Parathyroid adenoma (tissue), 2 donors: ENCODE data around the gene LRP1B.

Experiments
- H2AFZ ChIP-seq: fragments of 300-600 bp; sonication (generic); one replicate; pipeline ENCODE4 v1.7.0; 2017; ENCODE audit warnings: antibody characterized with exemption, mild to moderate bottlenecking
- H3K27ac ChIP-seq: fragments of 300-600 bp; sonication (generic); one replicate; pipeline ENCODE4 v1.7.0; 2017
- H3K27me3 ChIP-seq: fragments of 300-600 bp; sonication (generic); one replicate; pipeline ENCODE4 v1.7.0; 2017; ENCODE audit warnings: low read length; ENCODE audit not compliant: control insufficient read depth, insufficient read depth
- H3K36me3 ChIP-seq: fragments of 300-600 bp; sonication (generic); one replicate; pipeline ENCODE4 v1.7.0; 2017; ENCODE audit warnings: low read length; ENCODE audit not compliant: control insufficient read depth, insufficient read depth
- H3K4me1 ChIP-seq: fragments of 300-600 bp; sonication (generic); one replicate; pipeline ENCODE4 v1.7.0; 2017; ENCODE audit warnings: control low read depth
- H3K4me2 ChIP-seq: fragments of 300-600 bp; sonication (generic); one replicate; pipeline ENCODE4 v1.7.0; 2017; ENCODE audit warnings: low read length
- H3K4me3 ChIP-seq: fragments of 300-600 bp; sonication (generic); one replicate; pipeline ENCODE4 v1.7.0; 2017; ENCODE audit warnings: low read depth, low read length
- H3K79me2 ChIP-seq: fragments of 300-600 bp; sonication (generic); one replicate; pipeline ENCODE4 v1.7.0; 2017; ENCODE audit warnings: control low read depth
- H3K9ac ChIP-seq: fragments of 300-600 bp; sonication (generic); one replicate; pipeline ENCODE4 v1.7.0; 2017; ENCODE audit warnings: mild to moderate bottlenecking
- H3K9me3 ChIP-seq: fragments of 300-600 bp; sonication (generic); one replicate; pipeline ENCODE4 v1.7.0; 2017; ENCODE audit warnings: low read length; ENCODE audit not compliant: control insufficient read depth
- TF ChIP-seq, protein P1 (sequence below): fragments of 300-600 bp; sonication (generic); IDR thresholded peaks from one replicate; pipeline ENCODE4 v1.7.0; 2017; ENCODE audit warnings: antibody characterized with exemption, mild to moderate bottlenecking
- donor health status: primary hyperparathyroidism.

The LRP1B gene

DNA sequence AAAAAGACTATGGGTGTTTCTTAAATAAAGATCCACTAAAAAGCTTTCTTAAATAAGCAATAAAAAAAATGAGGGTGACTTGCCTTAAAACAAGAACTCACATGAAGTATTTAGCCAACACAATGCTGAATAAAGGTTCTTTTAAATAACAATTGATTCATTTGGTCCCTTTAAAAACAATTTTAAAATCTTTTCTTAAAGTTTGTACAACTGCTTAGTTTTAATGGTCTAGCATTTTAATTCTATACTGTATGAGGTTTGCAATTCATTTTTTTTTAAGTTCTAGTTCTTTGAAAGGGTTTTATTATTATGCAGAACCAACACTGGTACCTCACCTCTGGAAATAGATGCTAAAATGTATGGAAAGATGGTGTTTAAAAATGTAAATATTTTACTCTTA is 1017.5 kb downstream of the LRP1B start:
- TF ChIP-seq, protein P1, sequence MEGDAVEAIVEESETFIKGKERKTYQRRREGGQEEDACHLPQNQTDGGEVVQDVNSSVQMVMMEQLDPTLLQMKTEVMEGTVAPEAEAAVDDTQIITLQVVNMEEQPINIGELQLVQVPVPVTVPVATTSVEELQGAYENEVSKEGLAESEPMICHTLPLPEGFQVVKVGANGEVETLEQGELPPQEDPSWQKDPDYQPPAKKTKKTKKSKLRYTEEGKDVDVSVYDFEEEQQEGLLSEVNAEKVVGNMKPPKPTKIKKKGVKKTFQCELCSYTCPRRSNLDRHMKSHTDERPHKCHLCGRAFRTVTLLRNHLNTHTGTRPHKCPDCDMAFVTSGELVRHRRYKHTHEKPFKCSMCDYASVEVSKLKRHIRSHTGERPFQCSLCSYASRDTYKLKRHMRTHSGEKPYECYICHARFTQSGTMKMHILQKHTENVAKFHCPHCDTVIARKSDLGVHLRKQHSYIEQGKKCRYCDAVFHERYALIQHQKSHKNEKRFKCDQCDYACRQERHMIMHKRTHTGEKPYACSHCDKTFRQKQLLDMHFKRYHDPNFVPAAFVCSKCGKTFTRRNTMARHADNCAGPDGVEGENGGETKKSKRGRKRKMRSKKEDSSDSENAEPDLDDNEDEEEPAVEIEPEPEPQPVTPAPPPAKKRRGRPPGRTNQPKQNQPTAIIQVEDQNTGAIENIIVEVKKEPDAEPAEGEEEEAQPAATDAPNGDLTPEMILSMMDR: no peak
- Histone ChIP-seq H3K4me2 (no peak overlapping the region), H2AFZ (no peak overlapping the region), H3K27me3 (no peaks in the 10 kb centered on the region), H3K9ac (no peak overlapping the region), H3K4me3 (no peak overlapping the region), H3K27ac (no peak overlapping the region), H3K36me3 (no peaks in the 10 kb centered on the region), H3K79me2 (no peaks in the 10 kb centered on the region), H3K9me3 (no peaks in the 10 kb centered on the region), H3K4me1 (no peaks in the 10 kb centered on the region)

GRCh38 chr2:141109633-141110032 is 1021.2 kb downstream of the LRP1B start:
- H3K27me3 ChIP-seq: no peaks in the 10 kb centered on the region
- no peaks in the 10 kb centered on the region for H3K9me3 ChIP-seq
- no peak overlapping the region for H3K4me3 ChIP-seq
- no peak overlapping the region for H3K4me2 ChIP-seq
- H3K9ac ChIP-seq: no peak overlapping the region
- H3K4me1 ChIP-seq: no peaks in the 10 kb centered on the region
- H3K79me2 ChIP-seq: no peaks in the 10 kb centered on the region
- no peaks in the 10 kb centered on the region for H3K36me3 ChIP-seq
- H3K27ac ChIP-seq: no peak overlapping the region
- no peak overlapping the region for H2AFZ ChIP-seq
- TF ChIP-seq, protein P1: no peak

GRCh38 chr2:141105763-141106162 is 1025.1 kb downstream of the LRP1B start:
- H3K9ac ChIP-seq: no peak overlapping the region
- H3K27me3 ChIP-seq: no peaks in the 10 kb centered on the region
- no peak overlapping the region for H2AFZ ChIP-seq
- H3K79me2 ChIP-seq: no peaks in the 10 kb centered on the region
- TF ChIP-seq, protein P1: no peak
- H3K27ac ChIP-seq: no peak overlapping the region
- no peak overlapping the region for H3K4me3 ChIP-seq
- no peaks in the 10 kb centered on the region for H3K4me1 ChIP-seq
- no peak overlapping the region for H3K4me2 ChIP-seq
- no peaks in the 10 kb centered on the region for H3K36me3 ChIP-seq
- H3K9me3 ChIP-seq: no peaks in the 10 kb centered on the region

GRCh38 chr2:141103216-141103615 is 1027.6 kb downstream of the LRP1B start:
- no peak overlapping the region for H3K9ac ChIP-seq
- no peak overlapping the region for H2AFZ ChIP-seq
- H3K27ac ChIP-seq: no peak overlapping the region
- no peak overlapping the region for H3K4me3 ChIP-seq
- H3K4me2 ChIP-seq: no peak overlapping the region
- no peaks in the 10 kb centered on the region for H3K79me2 ChIP-seq
- no peaks in the 10 kb centered on the region for H3K4me1 ChIP-seq
- no peaks in the 10 kb centered on the region for H3K36me3 ChIP-seq
- TF ChIP-seq, protein P1: no peak
- no peaks in the 10 kb centered on the region for H3K9me3 ChIP-seq
- no peaks in the 10 kb centered on the region for H3K27me3 ChIP-seq

DNA sequence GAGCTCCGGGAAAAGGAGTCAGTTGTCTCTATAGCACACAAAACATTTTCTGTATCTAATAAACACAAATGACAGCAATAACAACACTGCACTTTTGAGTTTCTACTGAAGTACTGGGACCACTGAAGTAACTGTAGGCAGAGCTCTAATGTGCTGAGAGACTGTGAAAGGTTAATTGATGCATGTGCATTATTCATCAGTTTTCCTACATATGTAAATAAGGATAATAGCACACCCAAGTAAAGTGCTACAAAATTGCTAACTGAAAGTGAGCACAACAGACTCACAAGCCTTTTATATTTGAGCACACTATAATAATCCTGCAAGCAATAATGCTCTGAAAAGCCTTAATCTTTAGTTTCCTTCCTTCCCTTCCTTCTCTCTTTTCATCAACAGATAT is 1051.6 kb downstream of the LRP1B start:
- Histone ChIP-seq H3K36me3 (no peaks in the 10 kb centered on the region), H3K27me3 (no peaks in the 10 kb centered on the region), H2AFZ (no peak overlapping the region), H3K9ac (no peak overlapping the region), H3K4me3 (no peak overlapping the region), H3K4me2 (no peak overlapping the region), H3K4me1 (no peaks in the 10 kb centered on the region), H3K9me3 (no peaks in the 10 kb centered on the region), H3K79me2 (no peaks in the 10 kb centered on the region), H3K27ac (no peak overlapping the region)
- TF ChIP-seq, protein P1: no peak
